HG03378 (cell line): ENCODE results near the gene OSBPL8.
"Not testable (repeated sequence)": the region's sequence is repeated elsewhere in the genome, so short reads cannot be mapped to it uniquely, and the experiment has no call there.

ENCODE experiments used
- ATAC-seq: cut with Tn5 transposase; IDR thresholded peaks from one replicate; pipeline ENCODE4 v1.9.1; 2021; ENCODE audit warnings: mild to moderate bottlenecking, moderate library complexity; ENCODE audit not compliant: unreplicated experiment

OSBPL8 gene

DNA sequence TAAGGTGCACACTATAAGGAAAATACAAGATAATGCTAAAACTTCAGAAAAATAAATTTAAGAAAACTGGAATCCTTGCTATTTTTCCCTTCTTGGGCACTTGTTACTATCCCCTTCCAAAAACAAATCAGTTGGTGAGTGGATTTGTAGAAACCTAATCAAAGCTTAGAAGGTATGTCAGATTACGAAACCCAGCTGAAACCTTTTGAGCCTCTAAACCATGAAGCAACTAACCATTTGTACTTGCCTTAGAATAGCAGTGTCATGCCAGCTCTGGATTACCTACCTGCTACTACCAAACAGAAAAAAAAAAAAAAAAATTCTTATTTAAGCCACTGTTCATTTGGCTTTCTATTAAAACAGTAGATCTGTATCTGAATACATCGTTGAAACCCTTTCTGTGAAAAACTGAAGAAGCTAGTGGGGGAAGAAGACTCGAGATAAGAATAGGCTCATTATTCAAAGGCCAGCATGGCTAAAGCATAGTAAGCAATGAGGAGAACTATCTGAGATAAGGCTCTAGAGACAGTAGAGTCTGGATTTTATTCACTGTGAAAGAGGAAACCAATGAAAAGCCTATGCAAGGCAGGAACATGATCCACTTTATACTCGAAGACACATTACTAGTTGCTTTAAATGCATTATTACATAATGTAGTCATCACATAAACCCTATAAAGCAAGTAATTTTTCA, 30.2 kb downstream of the OSBPL8 start:
- no peak for ATAC-seq

- no peak for ATAC-seq
Measured at GRCh38 chr12:76523408-76523807, 36.2 kb downstream of the OSBPL8 start.

DNA sequence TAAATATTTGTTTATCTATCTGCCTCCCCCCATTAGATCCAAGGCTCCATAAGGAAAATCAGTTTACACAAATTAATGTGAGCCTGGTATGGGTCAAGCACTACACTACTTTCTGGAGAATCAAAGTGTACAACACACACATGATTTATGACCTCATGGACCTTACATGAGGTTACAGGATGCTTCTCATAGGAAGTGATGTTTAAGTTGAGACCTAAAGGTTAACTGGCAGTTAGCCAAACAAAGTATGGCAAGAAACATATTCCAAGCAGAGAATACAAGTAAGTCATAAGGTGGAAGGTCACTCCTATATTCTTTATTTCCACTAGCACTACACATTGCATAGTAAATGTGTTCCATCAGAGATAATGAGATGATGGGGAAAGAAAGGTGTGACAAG, 39.2 kb downstream of the OSBPL8 start:
- ATAC-seq = no peak

GRCh38 chr12:76519538-76519937, 40.0 kb downstream of the OSBPL8 start:
- ATAC-seq = no peak

GRCh38 chr12:76518699-76519098, 40.9 kb downstream of the OSBPL8 start:
- ATAC-seq = no peak

DNA sequence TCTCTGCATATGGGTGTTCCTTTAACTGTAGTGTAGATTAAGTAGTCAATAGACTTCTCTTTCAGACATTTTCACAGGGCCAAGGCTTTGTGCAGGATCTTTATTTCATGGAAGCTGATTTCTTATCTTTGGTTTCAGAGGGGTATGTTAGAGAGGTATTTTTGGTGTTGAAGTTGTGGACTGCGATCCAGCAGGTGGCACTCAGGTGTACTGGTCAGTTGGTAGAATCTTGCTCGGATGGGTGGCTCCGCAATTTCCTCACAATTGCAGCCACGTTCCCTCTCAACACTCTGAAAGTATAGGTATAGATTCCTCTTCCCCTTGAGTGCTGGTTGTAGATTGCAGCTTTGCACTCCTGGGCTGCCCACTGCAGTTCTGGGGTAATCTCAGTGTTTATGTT, 44.3 kb downstream of the OSBPL8 start:
- ATAC-seq = no peak

- peak; percentile 95 for ATAC-seq
Measured at GRCh38 chr12:76511116-76511716, 48.4 kb downstream of the OSBPL8 start.

GRCh38 chr12:76508128-76508980, 51.2 kb downstream of the OSBPL8 start:
- no peak for ATAC-seq

DNA sequence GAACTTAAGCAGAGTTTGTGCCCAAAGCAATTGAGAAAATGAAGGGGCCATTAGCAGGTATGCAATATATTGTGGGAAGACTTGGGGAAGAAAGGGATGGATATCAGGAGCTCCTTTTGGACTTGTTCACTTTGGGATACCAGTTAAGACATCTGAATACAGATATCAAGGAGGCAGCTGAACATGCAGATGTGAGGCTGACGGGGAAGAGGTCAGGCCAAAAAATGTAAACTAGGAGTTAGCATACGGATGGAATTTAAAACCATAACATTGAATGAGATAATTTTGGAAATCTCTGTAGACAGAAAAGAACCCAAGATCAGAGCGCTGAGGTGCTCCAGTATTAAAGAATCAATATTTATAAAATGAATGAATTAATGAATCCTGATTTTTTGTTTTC, 53.4 kb downstream of the OSBPL8 start:
- ATAC-seq = no peak

DNA sequence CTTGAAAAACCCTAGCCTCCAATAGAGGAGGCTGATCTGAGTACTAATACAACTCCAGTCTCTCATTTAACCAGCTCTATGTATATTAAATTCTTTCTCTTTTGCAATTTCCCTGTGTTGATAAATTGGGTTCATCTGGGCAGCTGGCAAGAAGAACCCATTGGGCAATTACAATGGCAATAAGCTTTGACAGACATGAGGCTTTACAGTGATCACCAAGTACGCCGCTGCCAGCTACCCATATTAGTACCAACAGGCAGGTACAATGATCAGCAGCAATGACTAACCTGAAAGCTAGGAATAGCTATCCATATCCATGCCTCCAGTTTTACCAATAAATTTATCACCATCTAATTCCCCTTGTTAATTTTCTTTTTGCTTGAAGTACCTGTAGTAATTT, 54.5 kb downstream of the OSBPL8 start:
- no peak for ATAC-seq

DNA sequence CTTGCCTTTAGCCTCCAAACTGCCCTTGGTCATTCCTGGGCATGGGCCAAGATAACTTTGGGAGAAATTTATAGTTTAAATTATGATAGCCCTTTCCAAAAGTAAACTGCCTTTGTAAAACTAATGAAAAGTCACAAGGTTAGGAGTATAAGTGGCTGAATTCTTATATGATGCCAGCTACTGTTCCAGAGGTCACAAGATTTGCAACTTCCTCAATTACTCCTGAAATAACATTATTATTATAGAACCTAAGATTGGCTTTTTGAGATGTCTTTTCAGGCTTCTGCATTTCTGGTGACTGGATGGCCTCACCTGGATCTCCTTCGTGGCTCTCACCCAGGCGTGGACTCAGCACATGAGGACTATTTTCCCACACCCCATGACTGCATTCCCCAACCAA, 55.0 kb downstream of the OSBPL8 start:
- ATAC-seq = no peak

GRCh38 chr12:76503957-76504356, 55.6 kb downstream of the OSBPL8 start:
- no peak for ATAC-seq

DNA sequence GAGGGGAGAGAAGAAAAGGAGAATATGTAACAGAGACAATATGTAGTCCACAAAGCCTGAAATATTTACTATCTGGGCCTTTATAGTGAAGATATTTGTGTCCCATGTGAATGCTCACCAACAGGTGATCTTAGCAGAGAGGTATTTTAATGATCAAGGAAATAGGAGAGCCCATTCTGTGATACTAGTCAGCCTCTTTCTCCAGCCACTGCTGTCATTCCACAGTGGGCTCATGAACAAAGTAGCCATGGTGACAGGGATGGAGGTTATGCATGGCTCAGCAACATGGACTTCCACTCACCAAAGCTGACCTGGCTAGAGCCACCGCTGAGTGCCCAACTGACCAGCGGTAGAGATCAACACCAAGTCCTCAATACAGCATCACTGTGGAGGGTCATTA, 58.2 kb downstream of the OSBPL8 start:
- no peak for ATAC-seq

GRCh38 chr12:76499136-76499535, 60.4 kb downstream of the OSBPL8 start:
- ATAC-seq = not testable (repeated sequence)

DNA sequence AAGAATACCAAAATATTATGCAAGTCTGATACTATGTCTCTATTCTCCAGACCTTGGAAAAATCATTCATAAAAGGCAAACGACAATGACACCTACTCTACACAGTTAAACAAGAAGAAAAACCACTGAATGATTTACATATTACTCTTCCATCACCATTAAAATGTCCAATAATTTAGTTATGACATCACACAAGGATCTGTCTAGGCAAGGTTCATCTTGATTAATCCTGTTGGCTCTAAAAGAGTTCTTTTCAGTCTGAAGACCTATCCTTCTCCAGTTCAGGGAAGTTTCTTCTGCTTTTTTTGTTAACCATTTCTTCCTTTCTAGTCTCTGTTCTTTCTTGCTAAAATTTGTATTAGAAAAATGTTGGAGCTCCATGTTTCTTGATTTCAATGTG, 64.0 kb downstream of the OSBPL8 start:
- no peak for ATAC-seq

DNA sequence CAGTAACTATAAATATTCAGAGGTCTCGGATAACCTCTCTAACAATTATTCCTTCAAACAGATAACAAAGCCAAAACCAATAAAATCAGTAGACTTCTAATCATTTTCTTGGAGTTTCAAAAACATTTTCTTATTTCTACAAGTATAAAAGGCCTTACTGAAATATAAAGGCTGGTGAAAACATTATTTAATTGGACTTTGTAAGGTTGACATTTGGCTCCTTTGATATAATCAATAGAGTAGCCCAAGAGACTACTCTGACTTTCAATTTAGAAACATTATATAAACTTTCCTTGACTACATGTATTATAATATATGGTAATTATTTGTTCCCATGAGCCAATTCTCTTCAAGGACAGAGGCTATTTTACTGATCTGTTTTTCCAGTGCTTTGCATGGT, 68.3 kb downstream of the OSBPL8 start:
- no peak for ATAC-seq

DNA sequence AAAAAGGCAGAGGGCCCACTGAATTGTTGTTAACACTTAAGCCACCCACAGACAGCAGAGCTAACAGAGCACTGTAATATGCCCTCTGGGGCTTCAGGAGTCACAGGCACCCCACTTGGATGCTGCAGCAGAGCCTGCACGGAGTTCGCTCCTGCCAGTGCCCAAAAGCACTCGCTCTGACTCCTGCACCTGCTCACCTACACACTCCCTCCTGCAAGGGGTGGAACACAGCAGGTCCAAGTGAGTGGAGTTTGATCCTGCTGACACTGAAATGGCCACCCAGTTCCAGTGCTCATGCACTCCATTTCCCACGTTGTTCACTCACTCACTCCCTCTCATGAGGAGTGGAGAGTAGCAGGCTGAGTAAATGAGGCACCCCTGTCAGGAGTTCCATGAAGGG, 68.8 kb downstream of the OSBPL8 start:
- no peak for ATAC-seq

- no peak for ATAC-seq
Measured at GRCh38 chr12:76489737-76490136, 69.8 kb downstream of the OSBPL8 start.

DNA sequence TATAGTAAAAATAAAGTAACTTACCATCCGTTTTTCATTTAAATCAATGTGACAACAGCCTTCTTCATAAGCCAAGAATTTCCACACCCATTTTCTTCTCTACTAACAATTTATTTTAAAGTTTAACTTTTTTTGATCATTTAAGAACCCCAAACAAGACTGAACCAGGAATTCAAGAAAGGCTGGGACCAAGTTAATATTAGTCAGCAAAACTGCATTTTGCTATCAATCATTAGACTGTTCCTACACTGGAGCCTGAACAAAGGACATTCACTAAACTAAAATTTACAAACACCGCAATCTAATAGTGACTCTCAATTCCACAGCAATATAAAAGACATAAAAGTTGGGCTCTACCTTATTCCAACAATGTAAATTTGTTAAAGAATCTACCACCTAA, 73.6 kb downstream of the OSBPL8 start:
- ATAC-seq = no peak

DNA sequence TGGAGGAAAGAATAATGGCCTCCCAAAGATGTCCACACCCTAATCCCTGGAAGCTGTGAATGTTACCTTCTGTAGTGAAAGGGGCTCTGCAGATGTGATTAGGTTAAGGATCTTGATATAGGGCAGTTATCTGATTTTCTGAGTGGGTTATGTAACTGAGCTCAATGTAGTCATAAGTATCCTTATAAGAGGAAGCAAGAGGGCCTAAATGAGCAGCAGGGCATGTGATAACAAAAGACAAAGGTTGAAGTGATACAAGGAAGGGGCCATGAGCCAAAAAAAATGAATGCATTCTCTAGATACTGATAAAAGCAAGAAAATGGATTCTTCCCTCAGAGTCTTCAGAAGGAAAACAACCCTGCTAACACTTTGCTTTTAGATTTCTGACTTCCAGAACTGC, 78.8 kb downstream of the OSBPL8 start:
- ATAC-seq = no peak

DNA sequence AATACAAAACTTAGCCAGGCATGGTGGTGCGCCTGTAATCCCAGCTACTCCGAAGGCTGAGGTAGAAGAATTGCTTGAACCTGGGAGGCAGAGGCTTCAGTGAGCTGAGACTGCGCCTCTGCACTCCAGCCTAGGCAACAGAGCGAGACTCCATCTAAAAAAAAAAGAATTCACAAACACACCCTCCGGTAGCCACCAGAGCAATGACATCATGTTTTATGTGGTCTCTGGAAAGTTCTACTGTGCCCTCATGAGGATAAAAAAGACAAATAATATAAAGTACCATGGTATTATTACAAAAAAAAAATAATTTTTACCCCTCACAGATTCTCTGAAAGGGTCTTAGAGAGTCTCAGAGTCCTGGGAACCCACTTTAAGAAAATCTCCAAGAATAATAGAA, 81.5 kb downstream of the OSBPL8 start:
- no peak for ATAC-seq

DNA sequence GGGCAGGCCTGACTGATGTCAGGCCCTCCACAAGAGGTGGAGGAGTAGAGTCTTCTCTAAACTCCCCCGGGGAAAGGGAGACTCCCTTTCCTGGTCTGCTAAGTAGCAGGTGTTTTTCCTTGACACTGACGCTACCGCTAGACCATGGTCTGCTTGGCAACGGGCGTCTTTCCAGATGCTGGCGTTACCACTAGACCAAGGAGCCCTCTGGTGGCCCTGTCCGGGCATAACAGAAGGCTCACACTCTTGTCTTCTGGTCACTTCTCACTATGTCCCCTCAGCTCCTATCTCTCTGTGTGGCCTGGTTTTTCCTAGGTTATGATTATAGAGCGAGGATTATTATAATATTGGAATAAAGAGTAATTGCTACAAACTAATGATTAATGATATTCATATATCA, 86.7 kb downstream of the OSBPL8 start:
- not testable (repeated sequence) for ATAC-seq
